Uterus (tissue), 4 donors: Measurements from ENCODE around the gene NTSR1. TPM values are rescaled to one million over a fixed set of nuclear protein-coding genes. Genes with fewer than 3 reads are reported as not detected.

Experiments
- DNase-seq, 2 donors: peaks; one replicate each; pipeline ENCODE4 v3.0.0-alpha.2; 2019 to 2020
- H3K27ac ChIP-seq, 2 donors: fragments of 200-600 bp; sonication (generic); 1 replicate in 1 of 2; 2 replicates in 1 of 2; pipeline ENCODE4 v1.5.1; 2016 to 2018
- H3K27me3 ChIP-seq, 2 donors: fragments of 200-600 bp; sonication (generic); one replicate each; pipeline ENCODE4 v1.5.1; 2018 to 2019; ENCODE audit warnings: control low read depth in 1 of 2
- H3K36me3 ChIP-seq, 2 donors: fragments of 200-600 bp; sonication (generic); one replicate each; pipeline ENCODE4 v1.5.1; 2019; ENCODE audit warnings: control low read depth in 1 of 2
- H3K4me1 ChIP-seq, 2 donors: fragments of 200-600 bp; sonication (generic); one replicate each; pipeline ENCODE4 v1.5.1; 2018 to 2019; ENCODE audit warnings: control low read depth in 1 of 2
- H3K4me3 ChIP-seq, 2 donors: fragments of 200-600 bp; sonication (generic); 1 replicate in 1 of 2; 2 replicates in 1 of 2; pipeline ENCODE4 v1.5.1; 2018 to 2019; ENCODE audit warnings: mild to moderate bottlenecking in 1 of 2
- H3K9me3 ChIP-seq, 2 donors: fragments of 200-600 bp; sonication (generic); one replicate each; pipeline ENCODE4 v1.5.1; 2019; ENCODE audit warnings: control low read depth in 1 of 2
- POLR2A ChIP-seq, 2 donors: fragments of 450-650 bp; IDR thresholded peaks; one replicate each; pipeline ENCODE4 v1.6.1; 2016; ENCODE audit warnings: antibody characterized with exemption in 2 of 2, mild to moderate bottlenecking in 1 of 2, moderate library complexity in 1 of 2
- intact Hi-C: fragments of 100-400 bp; cut with DNase I; formaldehyde crosslinking; loops from one replicate; pipeline ENCODE4 v1.15.1; 2023; ENCODE audit warnings: low total_unique reads
- total RNA-seq, 4 donors: library from RNA; depleted of rRNA in 3 of 4; stranded (reverse); fragments of >200 nt in 3 of 4; gene quantifications; one replicate each; pipeline versions ENCODE4 v1.1.0 to v1.2.4, GENCODE V29; 2014 to 2023
- TF ChIP-seq, protein P1 (sequence below), 4 experiments: fragments of 200-600 bp in 2 of 4; fragments of 450-650 bp in 2 of 4; sonication (generic) in 2 of 4; IDR thresholded peaks; one replicate each; pipeline ENCODE4 v1.5.1; 2016 to 2019; ENCODE audit warnings: antibody characterized with exemption in 4 of 4, mild to moderate bottlenecking in 2 of 4, moderate library complexity in 1 of 4
- donor health status: DM: yes; HTN: yes; CAD: no.

NTSR1 gene
- total RNA-seq, 4 donors from 2014 or later: not detected

DNA sequence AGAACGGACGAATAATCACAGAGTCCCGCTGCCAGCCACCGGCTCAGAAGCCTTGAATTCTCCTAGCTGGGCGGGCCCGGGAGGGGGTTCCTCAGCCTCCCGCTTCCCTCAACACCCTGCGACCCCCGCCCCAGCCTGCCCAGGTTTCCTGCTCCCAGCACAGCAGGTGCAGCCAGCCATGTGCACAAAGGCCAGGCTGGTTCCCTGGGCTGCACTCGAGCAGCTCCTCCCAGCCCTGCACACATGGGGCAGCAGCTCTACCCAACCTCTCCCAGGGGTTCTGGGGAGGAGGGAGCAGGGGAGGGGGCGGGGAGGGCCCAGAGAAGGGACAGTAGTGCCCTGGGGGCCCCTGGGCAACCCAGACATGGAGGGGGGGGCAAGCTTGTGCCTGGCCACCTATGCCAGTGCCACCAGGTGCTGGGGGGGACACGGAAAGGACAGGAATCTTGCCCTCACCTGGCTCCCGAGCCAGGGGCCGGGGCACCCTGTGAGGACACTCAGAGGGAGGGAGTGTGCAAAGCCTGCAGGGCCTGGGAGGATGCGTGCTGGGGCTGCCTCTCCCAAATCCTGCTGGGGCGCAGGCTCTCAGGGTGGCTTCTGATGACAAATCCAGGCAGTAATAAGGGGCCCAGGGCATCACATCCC lies 1.2 kb upstream of the NTSR1 start:
- no peaks in the 10 kb centered on the region for H3K9me3 ChIP-seq
- H3K27ac ChIP-seq: no peak overlapping the region
- no peaks in the 10 kb centered on the region for H3K4me1 ChIP-seq
- H3K4me3 ChIP-seq: no peak overlapping the region
- TF ChIP-seq POLR2A (IDR thresholded peaks at IDR 0.05): no peak
- TF ChIP-seq, protein P1, sequence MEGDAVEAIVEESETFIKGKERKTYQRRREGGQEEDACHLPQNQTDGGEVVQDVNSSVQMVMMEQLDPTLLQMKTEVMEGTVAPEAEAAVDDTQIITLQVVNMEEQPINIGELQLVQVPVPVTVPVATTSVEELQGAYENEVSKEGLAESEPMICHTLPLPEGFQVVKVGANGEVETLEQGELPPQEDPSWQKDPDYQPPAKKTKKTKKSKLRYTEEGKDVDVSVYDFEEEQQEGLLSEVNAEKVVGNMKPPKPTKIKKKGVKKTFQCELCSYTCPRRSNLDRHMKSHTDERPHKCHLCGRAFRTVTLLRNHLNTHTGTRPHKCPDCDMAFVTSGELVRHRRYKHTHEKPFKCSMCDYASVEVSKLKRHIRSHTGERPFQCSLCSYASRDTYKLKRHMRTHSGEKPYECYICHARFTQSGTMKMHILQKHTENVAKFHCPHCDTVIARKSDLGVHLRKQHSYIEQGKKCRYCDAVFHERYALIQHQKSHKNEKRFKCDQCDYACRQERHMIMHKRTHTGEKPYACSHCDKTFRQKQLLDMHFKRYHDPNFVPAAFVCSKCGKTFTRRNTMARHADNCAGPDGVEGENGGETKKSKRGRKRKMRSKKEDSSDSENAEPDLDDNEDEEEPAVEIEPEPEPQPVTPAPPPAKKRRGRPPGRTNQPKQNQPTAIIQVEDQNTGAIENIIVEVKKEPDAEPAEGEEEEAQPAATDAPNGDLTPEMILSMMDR (IDR thresholded peaks at IDR 0.05): no peak
- intact Hi-C loops: no loop called here
- H3K27me3 ChIP-seq: peaks cover 0 to 8% of the 10 kb centered on the region in 2 donors
- no peak for DNase-seq
- H3K36me3 ChIP-seq: no peaks in the 10 kb centered on the region

DNA sequence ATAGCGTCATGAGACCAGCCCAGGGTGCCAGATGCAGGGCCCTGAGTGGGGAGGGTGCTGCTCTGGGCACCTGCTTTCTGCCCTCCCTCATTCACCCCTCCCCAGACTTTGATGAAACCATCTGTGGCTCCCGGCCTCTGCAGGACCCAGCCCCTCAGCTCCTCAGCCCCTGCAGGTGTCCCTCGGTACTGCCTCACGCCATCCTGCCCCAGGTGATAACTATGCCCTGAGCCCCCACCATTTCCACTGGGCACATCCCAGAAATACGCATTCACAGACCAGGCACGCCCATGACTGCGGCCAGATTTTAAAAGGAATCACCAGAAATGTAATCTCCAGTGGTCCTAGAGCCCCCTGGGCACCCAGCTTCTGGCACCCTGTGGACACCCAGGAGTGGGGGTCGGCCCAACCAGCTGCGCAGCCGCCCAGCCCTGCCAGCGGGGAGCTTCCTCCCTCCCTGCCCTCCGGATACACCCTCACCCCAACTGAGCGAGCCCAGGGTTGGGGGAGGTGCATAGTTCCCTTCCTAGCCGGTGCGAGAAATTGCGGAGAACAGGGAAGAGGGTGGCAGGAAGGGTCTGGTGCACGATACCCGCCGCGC lies 615 bp upstream of the NTSR1 start:
- TF ChIP-seq POLR2A (IDR thresholded peaks at IDR 0.05): no peak
- TF ChIP-seq, protein P1 (IDR thresholded peaks at IDR 0.05): peak in 1 of 4 experiments; percentile 9
- no peak for DNase-seq
- Histone ChIP-seq H3K27me3 (peaks cover 0 to 8% of the 10 kb centered on the region in 2 donors), H3K36me3 (no peaks in the 10 kb centered on the region), H3K4me1 (no peaks in the 10 kb centered on the region), H3K9me3 (no peaks in the 10 kb centered on the region), H3K4me3 (no peak overlapping the region), H3K27ac (no peak overlapping the region)
- intact Hi-C loops: no loop called here

DNA sequence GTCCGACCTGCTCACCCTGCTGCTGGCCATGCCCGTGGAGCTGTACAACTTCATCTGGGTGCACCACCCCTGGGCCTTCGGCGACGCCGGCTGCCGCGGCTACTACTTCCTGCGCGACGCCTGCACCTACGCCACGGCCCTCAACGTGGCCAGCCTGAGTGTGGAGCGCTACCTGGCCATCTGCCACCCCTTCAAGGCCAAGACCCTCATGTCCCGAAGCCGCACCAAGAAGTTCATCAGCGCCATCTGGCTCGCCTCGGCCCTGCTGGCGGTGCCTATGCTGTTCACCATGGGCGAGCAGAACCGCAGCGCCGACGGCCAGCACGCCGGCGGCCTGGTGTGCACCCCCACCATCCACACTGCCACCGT lies 885 bp downstream of the NTSR1 start:
- Histone ChIP-seq H3K27ac (no peak overlapping the region), H3K4me3 (no peak overlapping the region), H3K27me3 (peaks cover 0 to 8% of the 10 kb centered on the region in 2 donors), H3K9me3 (no peaks in the 10 kb centered on the region), H3K36me3 (no peaks in the 10 kb centered on the region), H3K4me1 (no peaks in the 10 kb centered on the region)
- TF ChIP-seq, protein P1 (IDR thresholded peaks at IDR 0.05): no peak
- no peak for TF ChIP-seq POLR2A (IDR thresholded peaks at IDR 0.05)
- no peak for DNase-seq
- intact Hi-C loops: no loop called here

DNA sequence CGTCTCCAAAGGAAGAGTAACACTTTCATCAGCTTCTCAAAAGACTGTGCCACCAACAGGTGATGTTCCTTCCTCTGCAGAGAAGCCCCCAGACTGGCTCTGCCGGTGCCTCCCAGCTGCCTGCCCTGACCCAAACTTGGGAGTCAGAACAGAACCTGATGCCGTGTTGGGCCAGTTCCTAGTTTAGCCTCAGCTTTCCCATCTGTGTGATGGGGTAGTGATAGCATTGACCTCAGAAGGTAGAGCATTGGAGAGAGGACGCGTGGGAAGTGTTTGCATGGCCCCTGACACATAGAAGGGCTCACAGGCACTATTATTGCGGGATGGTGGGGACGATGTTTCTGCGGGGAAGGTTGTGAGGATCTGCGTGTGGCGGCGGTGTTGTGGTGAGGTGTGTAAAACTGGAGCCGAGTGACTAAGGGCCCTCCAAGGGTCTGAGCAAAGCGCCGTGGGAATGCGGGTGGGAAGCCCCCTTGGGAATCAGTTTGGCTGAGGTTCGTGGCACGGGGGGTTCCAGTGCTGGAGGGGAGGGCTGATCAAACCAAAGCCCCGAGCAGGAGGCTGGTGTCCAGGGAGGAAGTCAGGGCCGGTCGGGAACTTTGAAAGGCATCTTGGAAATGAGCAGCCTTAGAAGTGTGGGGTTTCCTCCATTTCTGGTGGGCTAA lies 1.7 kb downstream of the NTSR1 start:
- H3K4me1 ChIP-seq: no peaks in the 10 kb centered on the region
- H3K4me3 ChIP-seq: no peak overlapping the region
- intact Hi-C loops: no loop called here
- TF ChIP-seq, protein P1 (IDR thresholded peaks at IDR 0.05): no peak
- no peak for TF ChIP-seq POLR2A (IDR thresholded peaks at IDR 0.05)
- no peak overlapping the region for H3K27ac ChIP-seq
- H3K27me3 ChIP-seq: peaks cover 0 to 8% of the 10 kb centered on the region in 2 donors
- H3K36me3 ChIP-seq: no peaks in the 10 kb centered on the region
- no peak for DNase-seq
- no peaks in the 10 kb centered on the region for H3K9me3 ChIP-seq
